K562 (cell line): ENCODE data around the gene HSDL1. TPM values are rescaled to one million over a fixed set of nuclear protein-coding genes. Genes with fewer than 3 reads are reported as not detected.

ENCODE experiments used
- ATAC-seq: fragments of 200-7000 bp; cut with Tn5 transposase; 3 replicates; pipeline ENCODE4 v1.9.1; 2020; ENCODE audit warnings: moderate library complexity
- BruUV-seq: library from RNA; stranded (reverse); fragments of 400-500 nt; replicated peaks from 2 replicates; lab custom pipeline; 2021; lab: Mats Ljungman, UMichigan
- CTCF ChIA-PET: fragments of 300-600 bp; formaldehyde crosslinking; extraction: SDS; loops from one replicate; lab custom pipeline; 2021; ENCODE audit warnings: low intra/inter-chr PET ratio; lab: Yijun Ruan, JAX
- POLR2A ChIA-PET: fragments of 300-600, 350-650 bp; sonication (Branson Sonifier 250); formaldehyde crosslinking; extraction: SDS; loops from one replicate; lab custom pipeline; 2021; ENCODE audit warnings: antibody characterized with exemption, inconsistent platforms; lab: Yijun Ruan, JAX
- DNase-seq, 4 experiments: peaks; one replicate each; pipeline versions ENCODE4 v3.0.0 to v3.0.0-alpha.2; 2011 to 2018; ENCODE audit warnings: low spot score in 3 of 4, mixed read lengths in 3 of 4; ENCODE audit errors: extremely low read depth in 1 of 4
- FAIRE-seq: peaks from 2 replicates; lab custom pipeline; 2011; peaks lifted over from hg19 to GRCh38; lab: Jason Lieb, UNC
- H2AFZ ChIP-seq: 2 replicates; pipeline ENCODE4 v1.6.0; 2011; ENCODE audit warnings: low read depth, low read length, control low read depth, inconsistent platforms
- H3K27ac ChIP-seq: fragments of 200-600 bp; 3 replicates; pipeline ENCODE4 v1.8.0; 2011; ENCODE audit warnings: low read depth, mild to moderate bottlenecking, control low read depth, inconsistent platforms, low read length, moderate library complexity, mixed read lengths; ENCODE audit errors: extremely low read depth
- H3K27me3 ChIP-seq, 2 experiments: fragments of 300-600 bp in 1 of 2; 2 replicates in 1 of 2; 3 replicates in 1 of 2; pipeline versions ENCODE4 v1.6.0 to v1.8.0; 2011; ENCODE audit warnings: inconsistent platforms in 2 of 2, low read length in 2 of 2, mild to moderate bottlenecking in 1 of 2, mixed read lengths in 1 of 2, moderate library complexity in 1 of 2; ENCODE audit not compliant: control insufficient read depth in 2 of 2, insufficient read depth in 2 of 2
- H3K36me3 ChIP-seq: fragments of 300-600 bp; 3 replicates; pipeline ENCODE4 v1.8.0; 2011; ENCODE audit warnings: mild to moderate bottlenecking, low read length, inconsistent platforms; ENCODE audit not compliant: control insufficient read depth, insufficient read depth
- H3K4me1 ChIP-seq, 2 experiments: fragments of 200-600 bp in 1 of 2; replicated peaks in 1 of 2; 2 replicates in 1 of 2; 3 replicates in 1 of 2; pipeline versions ENCODE4 v1.5.1 to v1.8.0; 2011; ENCODE audit warnings: inconsistent platforms in 2 of 2, low read length in 2 of 2, mild to moderate bottlenecking in 1 of 2, mixed read lengths in 1 of 2, moderate library complexity in 1 of 2; ENCODE audit not compliant: control insufficient read depth in 2 of 2, insufficient read depth in 2 of 2
- H3K4me2 ChIP-seq: 2 replicates; pipeline ENCODE4 v1.6.1; 2011; ENCODE audit warnings: low read length, control low read depth, inconsistent platforms, mixed read lengths; ENCODE audit not compliant: insufficient read depth
- H3K4me3 ChIP-seq: fragments of 200-600 bp; sonication (generic), shearing (Covaris generic); 2 replicates; pipeline ENCODE4 v1.5.1; 2016; ENCODE audit warnings: control low read depth, inconsistent platforms
- H3K79me2 ChIP-seq: fragments of 200-600 bp; 3 replicates; pipeline ENCODE4 v1.8.0; 2011; ENCODE audit warnings: low read length, inconsistent platforms; ENCODE audit not compliant: control insufficient read depth, insufficient read depth
- H3K9ac ChIP-seq, 2 experiments: 2 replicates each; pipeline versions ENCODE4 v1.6.0 to v1.6.1; 2011; ENCODE audit warnings: low read depth in 2 of 2, low read length in 2 of 2, control low read depth in 1 of 2, inconsistent platforms in 1 of 2, mild to moderate bottlenecking in 1 of 2, mixed read lengths in 1 of 2; ENCODE audit not compliant: insufficient read depth in 1 of 2
- H3K9me1 ChIP-seq: one replicate; pipeline ENCODE4 v1.6.0; 2011; ENCODE audit warnings: inconsistent platforms, mild to moderate bottlenecking, low read length, moderate library complexity; ENCODE audit not compliant: control insufficient read depth, insufficient read depth
- H3K9me3 ChIP-seq: replicated peaks from 2 replicates; pipeline ENCODE4 v1.5.1; 2011; ENCODE audit warnings: low read depth, low read length, inconsistent platforms; ENCODE audit not compliant: control insufficient read depth, insufficient read depth
- H4K20me1 ChIP-seq: replicated peaks from 2 replicates; pipeline ENCODE4 v1.6.1; 2011; ENCODE audit warnings: low read length, inconsistent platforms, mixed read lengths; ENCODE audit not compliant: control insufficient read depth, insufficient read depth
- CBX3 ChIP-seq, 2 experiments: IDR thresholded peaks; 1 replicate in 1 of 2; 2 replicates in 1 of 2; pipeline ENCODE4 v1.6.1; 2012; ENCODE audit warnings: inconsistent platforms in 2 of 2, low read length in 2 of 2, borderline replicate concordance in 1 of 2, control low read depth in 1 of 2
- ELF4 ChIP-seq: fragments of 450-650 bp; formaldehyde crosslinking; IDR thresholded peaks from 2 replicates; pipeline ENCODE4 v1.4.0; 2022; ENCODE audit warnings: missing genetic modification characterization
- GABPB1 ChIP-seq: sonication (generic); formaldehyde crosslinking; IDR thresholded peaks from 2 replicates; pipeline ENCODE4 v1.8.0; 2022; ENCODE audit warnings: mild to moderate bottlenecking, missing genetic modification reagents
- IRF2 ChIP-seq: sonication (generic); formaldehyde crosslinking; IDR thresholded peaks from 2 replicates; pipeline ENCODE4 v1.8.1; 2022; ENCODE audit warnings: mild to moderate bottlenecking, missing genetic modification reagents
- KLF13 ChIP-seq: fragments of 450-650 bp; IDR thresholded peaks from 2 replicates; pipeline ENCODE4 v1.6.1; 2016; ENCODE audit warnings: missing genetic modification characterization, low read depth, mild to moderate bottlenecking, missing compliant biosample characterization, moderate library complexity, borderline replicate concordance
- NFYB ChIP-seq: IDR thresholded peaks from 2 replicates; pipeline ENCODE4 v1.6.1; 2011; ENCODE audit warnings: mild to moderate bottlenecking, moderate library complexity; ENCODE audit not compliant: insufficient read length; ENCODE audit errors: extremely low read depth
- NR2F6 ChIP-seq: fragments of 450-650 bp; formaldehyde crosslinking; IDR thresholded peaks from 2 replicates; pipeline ENCODE4 v1.4.0; 2020; ENCODE audit warnings: mild to moderate bottlenecking
- POLR2A ChIP-seq: fragments of 450-650 bp; conservative IDR thresholded peaks from 2 replicates; pipeline ENCODE4 v1.6.1; 2016
- U2AF2 ChIP-seq: fragments of 200-400 bp; formaldehyde crosslinking; optimal IDR thresholded peaks from 2 replicates; pipeline ENCODE3; 2017; ENCODE audit warnings: low read depth, mild to moderate bottlenecking, low read length
- WGBS: fragments of 100-300 bp; shearing (Covaris generic); methylation state at CpG from one replicate; pipeline ENCODE4 v1.1.6; 2016; ENCODE audit warnings: low coverage, mixed read lengths; ENCODE audit not compliant: insufficient coverage; ENCODE audit errors: missing lambda C conversion rate; 5-methylcytosine and 5-hydroxymethylcytosine counted together
- in situ Hi-C: fragments of 300-500 bp; cut with MboI; formaldehyde crosslinking; loops from 4 replicates; pipeline ENCODE4 v1.15.0; 2018; ENCODE audit warnings: inconsistent platforms, mixed read lengths
- intact Hi-C: fragments of 100-400 bp; cut with micrococcal nuclease; formaldehyde crosslinking; loops from 2 replicates; pipeline ENCODE4 v1.14.2; 2022
- polyA plus RNA-seq, 8 experiments: library from polyadenylated mRNA; depleted of rRNA in 4 of 8; stranded (reverse) in 5 of 8; unstranded in 3 of 8; fragments of >200 nt; fragmentation: Nextera tagmentation in 2 of 8; fragmentation: Illumina TruSeq in 1 of 8; extraction: Ambion mirVana in 2 of 8; extraction: Trizol in 1 of 8; gene quantifications; 2 replicates each; pipeline versions ENCODE4 v1.2.1 to v1.2.3, GENCODE V29; 2011 to 2014; ENCODE audit warnings: inconsistent platforms in 1 of 8, missing spikeins in 1 of 8
- total RNA-seq, 7 experiments: library from RNA; depleted of rRNA in 6 of 7; stranded (reverse); fragments of >200 nt in 6 of 7; fragmentation: Illumina TruSeq in 2 of 7; extraction: Trizol in 2 of 7; gene quantifications; 2 replicates each; pipeline versions ENCODE4 v1.2.1 to v1.2.3, GENCODE V29; 2011 to 2021; ENCODE audit warnings: low replicate concordance in 1 of 7
- TF ChIP-seq, protein P1 (sequence below), 2 experiments: IDR thresholded peaks in 1 of 2; conservative IDR thresholded peaks in 1 of 2; 2 replicates each; pipeline ENCODE4 v1.6.1; 2016; ENCODE audit warnings: low read depth in 2 of 2, mild to moderate bottlenecking in 1 of 2, missing compliant biosample characterization in 1 of 2, missing genetic modification characterization in 1 of 2, moderate library complexity in 1 of 2
- TF ChIP-seq, protein P2 (sequence below): sonication (generic); formaldehyde crosslinking; IDR thresholded peaks from 2 replicates; pipeline ENCODE4 v1.8.0; 2023; ENCODE audit warnings: mild to moderate bottlenecking, missing genetic modification reagents
- TF ChIP-seq, protein P3 (sequence below): IDR thresholded peaks from 2 replicates; pipeline ENCODE4 v1.6.1; 2012; ENCODE audit warnings: low read depth, low read length, improper control_type of control experiment, borderline replicate concordance
- TF ChIP-seq, protein P4 (sequence below): sonication (generic); formaldehyde crosslinking; IDR thresholded peaks from 2 replicates; pipeline ENCODE4 v1.8.0; 2022; ENCODE audit warnings: mild to moderate bottlenecking, missing genetic modification reagents

Gene HSDL1
- total and polyA plus RNA-seq, 9 of the 15 experiments (the other 6 are each of a cell fraction or from before 2014, with no cell fraction given): 14.8 to 41.2 (median 27.7) TPM

DNA sequence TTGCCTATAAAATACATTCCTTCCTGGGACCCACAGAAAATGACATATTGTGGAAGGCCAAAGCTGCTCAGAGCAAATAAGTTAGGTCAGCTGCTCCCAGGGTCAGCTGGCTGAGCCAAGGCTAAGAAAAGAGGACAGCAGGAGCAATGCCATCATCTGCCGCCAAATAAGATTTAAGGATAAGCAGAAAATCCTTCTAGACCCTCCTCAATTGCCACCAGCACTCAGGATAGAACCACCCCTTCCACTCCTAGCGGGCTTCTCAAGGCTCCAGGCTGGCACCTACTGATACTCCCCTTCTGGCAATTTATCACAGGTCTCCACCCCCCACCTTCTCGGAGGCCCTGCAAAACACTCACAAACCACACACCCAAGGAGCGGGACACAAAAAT is 51.1 kb downstream of the HSDL1 start:
- H2AFZ ChIP-seq: no peak overlapping the region
- H3K9ac ChIP-seq: no peak overlapping the region
- H3K4me3 ChIP-seq: no peak overlapping the region
- no peaks in the 10 kb centered on the region for H3K9me1 ChIP-seq
- H3K27ac ChIP-seq: no peak overlapping the region
- intact Hi-C loops: no loop called here
- no peaks in the 10 kb centered on the region; a peak in 1 of 5 replicates for H3K4me1 ChIP-seq
- CTCF ChIA-PET: no interaction called here
- POLR2A ChIA-PET: interaction anchor here (0.5 to 1.4 kb wide), 2 partner anchors 20 to 177 kb away, joined by 3 read pairs; no protein-coding TSS in a partner anchor
- peaks cover 94% of the 10 kb centered on the region for H3K36me3 ChIP-seq
- no peaks in the 10 kb centered on the region for H3K9me3 ChIP-seq
- no peaks in the 10 kb centered on the region for H4K20me1 ChIP-seq
- ATAC-seq: no peak
- no peaks in the 10 kb centered on the region for H3K79me2 ChIP-seq
- no peaks in the 10 kb centered on the region for H3K27me3 ChIP-seq
- no peak overlapping the region for H3K4me2 ChIP-seq
- BruUV-seq: no TSS peak
- TF ChIP-seq CBX3 (IDR thresholded peaks at IDR 0.05; ENCODE audit: borderline replicate concordance in 1 of 2, low read length in 2 of 2) (no peak), U2AF2 (no peak), ELF4 (CRISPR knock-in tag) (no peak), NFYB (no peak), IRF2 (no peak), NR2F6 (CRISPR knock-in tag) (no peak), GABPB1 (CRISPR knock-in tag) (no peak), POLR2A (no peak), KLF13 (tag) (no peak)
- TF ChIP-seq, protein P1, sequence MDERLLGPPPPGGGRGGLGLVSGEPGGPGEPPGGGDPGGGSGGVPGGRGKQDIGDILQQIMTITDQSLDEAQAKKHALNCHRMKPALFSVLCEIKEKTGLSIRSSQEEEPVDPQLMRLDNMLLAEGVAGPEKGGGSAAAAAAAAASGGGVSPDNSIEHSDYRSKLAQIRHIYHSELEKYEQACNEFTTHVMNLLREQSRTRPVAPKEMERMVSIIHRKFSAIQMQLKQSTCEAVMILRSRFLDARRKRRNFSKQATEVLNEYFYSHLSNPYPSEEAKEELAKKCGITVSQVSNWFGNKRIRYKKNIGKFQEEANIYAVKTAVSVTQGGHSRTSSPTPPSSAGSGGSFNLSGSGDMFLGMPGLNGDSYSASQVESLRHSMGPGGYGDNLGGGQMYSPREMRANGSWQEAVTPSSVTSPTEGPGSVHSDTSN (CRISPR knock-in tag; IDR thresholded peaks at IDR 0.05; ENCODE audit: low read depth): no peak
- TF ChIP-seq, protein P1 (tag; conservative IDR thresholded peaks at IDR 0.05; ENCODE audit: low read depth): no peak
- TF ChIP-seq, protein P2, sequence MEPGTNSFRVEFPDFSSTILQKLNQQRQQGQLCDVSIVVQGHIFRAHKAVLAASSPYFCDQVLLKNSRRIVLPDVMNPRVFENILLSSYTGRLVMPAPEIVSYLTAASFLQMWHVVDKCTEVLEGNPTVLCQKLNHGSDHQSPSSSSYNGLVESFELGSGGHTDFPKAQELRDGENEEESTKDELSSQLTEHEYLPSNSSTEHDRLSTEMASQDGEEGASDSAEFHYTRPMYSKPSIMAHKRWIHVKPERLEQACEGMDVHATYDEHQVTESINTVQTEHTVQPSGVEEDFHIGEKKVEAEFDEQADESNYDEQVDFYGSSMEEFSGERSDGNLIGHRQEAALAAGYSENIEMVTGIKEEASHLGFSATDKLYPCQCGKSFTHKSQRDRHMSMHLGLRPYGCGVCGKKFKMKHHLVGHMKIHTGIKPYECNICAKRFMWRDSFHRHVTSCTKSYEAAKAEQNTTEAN: no peak
- TF ChIP-seq, protein P3, sequence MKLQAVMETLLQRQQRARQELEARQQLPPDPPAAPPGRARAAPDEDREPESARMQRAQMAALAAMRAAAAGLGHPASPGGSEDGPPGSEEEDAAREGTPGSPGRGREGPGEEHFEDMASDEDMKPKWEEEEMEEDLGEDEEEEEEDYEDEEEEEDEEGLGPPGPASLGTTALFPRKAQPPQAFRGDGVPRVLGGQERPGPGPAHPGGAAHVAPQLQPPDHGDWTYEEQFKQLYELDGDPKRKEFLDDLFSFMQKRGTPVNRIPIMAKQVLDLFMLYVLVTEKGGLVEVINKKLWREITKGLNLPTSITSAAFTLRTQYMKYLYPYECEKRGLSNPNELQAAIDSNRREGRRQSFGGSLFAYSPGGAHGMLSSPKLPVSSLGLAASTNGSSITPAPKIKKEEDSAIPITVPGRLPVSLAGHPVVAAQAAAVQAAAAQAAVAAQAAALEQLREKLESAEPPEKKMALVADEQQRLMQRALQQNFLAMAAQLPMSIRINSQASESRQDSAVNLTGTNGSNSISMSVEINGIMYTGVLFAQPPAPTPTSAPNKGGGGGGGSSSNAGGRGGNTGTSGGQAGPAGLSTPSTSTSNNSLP: no peak
- TF ChIP-seq, protein P4, sequence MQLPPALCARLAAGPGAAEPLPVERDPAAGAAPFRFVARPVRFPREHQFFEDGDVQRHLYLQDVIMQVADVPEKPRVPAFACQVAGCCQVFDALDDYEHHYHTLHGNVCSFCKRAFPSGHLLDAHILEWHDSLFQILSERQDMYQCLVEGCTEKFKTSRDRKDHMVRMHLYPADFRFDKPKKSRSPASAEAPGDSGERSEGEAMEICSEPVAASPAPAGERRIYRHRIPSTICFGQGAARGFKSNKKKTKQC (CRISPR knock-in tag): no peak
- TF ChIP-seq, all 486 proteins: peak for 0
- FAIRE-seq: no peak
- in situ Hi-C loops: no loop called here
- no peak for DNase-seq
- 97% methylated on average over 4 of the region's 4 CpGs for WGBS
